BLaER1 (cell line): ENCODE measurements around the gene TUBA1C.
A peak's percentile ranks its signal among the peaks of the same experiment; 100 is the strongest.

Experiments
- H3K27ac ChIP-seq: shearing (Covaris generic); formaldehyde crosslinking; 2 replicates; pipeline ENCODE4 v1.8.1; 2022
- H3K27me3 ChIP-seq: shearing (Covaris generic); formaldehyde crosslinking; 2 replicates; pipeline ENCODE4 v1.8.1; 2022
- H3K36me3 ChIP-seq: shearing (Covaris generic); formaldehyde crosslinking; 2 replicates; pipeline ENCODE4 v1.8.1; 2022
- H3K4me1 ChIP-seq: shearing (Covaris generic); formaldehyde crosslinking; 2 replicates; pipeline ENCODE4 v1.8.1; 2022
- H3K4me2 ChIP-seq: shearing (Covaris generic); formaldehyde crosslinking; 2 replicates; pipeline ENCODE4 v1.8.1; 2022
- H3K4me3 ChIP-seq: shearing (Covaris generic); formaldehyde crosslinking; 2 replicates; pipeline ENCODE4 v1.8.1; 2022
- H3K9ac ChIP-seq: shearing (Covaris generic); formaldehyde crosslinking; 2 replicates; pipeline ENCODE4 v1.8.1; 2022
- H3K9me3 ChIP-seq: shearing (Covaris generic); formaldehyde crosslinking; 2 replicates; pipeline ENCODE4 v1.8.1; 2022
- H4K20me1 ChIP-seq: shearing (Covaris generic); formaldehyde crosslinking; 2 replicates; pipeline ENCODE4 v1.8.1; 2022
- Cebpa-rat ChIP-seq: shearing (Covaris generic); IDR thresholded peaks from 2 replicates; pipeline ENCODE4 v1.8.1; 2022

Gene TUBA1C

DNA sequence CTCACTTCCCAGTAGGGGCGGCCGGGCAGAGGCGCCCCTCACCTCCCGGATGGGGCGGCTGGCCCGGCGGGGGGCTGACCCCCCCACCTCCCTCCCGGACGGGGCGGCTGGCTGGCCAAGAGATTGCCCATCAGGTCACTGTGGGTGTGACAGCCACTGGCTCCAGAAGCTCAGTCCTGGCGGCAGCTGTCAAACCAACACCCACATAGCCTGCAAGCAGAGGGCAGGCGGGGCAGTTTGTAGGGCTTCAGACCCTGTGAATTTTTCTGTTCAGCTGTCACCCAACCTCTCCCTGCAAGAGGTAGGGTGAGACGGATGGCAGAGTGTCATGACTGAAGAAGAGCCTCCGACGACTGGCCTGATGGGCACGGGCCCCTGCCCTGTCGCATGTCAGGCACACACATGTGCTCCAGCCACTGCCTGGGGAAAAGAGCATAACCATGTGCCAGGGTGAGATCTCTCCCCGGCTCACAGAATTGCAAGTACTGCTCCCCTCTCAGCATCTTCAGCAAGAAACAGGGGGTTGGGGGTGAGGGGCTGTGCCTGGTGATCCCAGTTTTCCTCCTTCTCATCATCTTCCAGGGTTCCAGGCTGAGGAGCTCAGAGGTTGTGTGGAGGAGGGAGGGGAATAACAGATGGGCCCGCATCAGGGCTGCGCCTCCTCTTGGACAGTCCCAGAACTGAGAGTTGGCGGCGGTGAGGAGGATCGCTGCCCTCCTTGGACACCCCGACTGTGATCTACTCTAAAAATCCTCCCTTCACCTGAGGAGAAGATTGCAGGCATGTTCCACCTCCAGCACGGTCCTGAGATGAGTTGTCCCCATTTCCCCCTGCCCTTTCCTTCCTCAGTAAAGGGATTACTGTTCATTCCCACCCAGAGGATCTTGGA is 18.9 kb downstream of the TUBA1C start:
- H3K4me1 ChIP-seq, result peaks cover 25% of the 10 kb centered on the region
- no peaks in the 10 kb centered on the region for H3K9me3 ChIP-seq
- no peak overlapping the region for H3K4me3 ChIP-seq
- TF ChIP-seq Cebpa-rat, result no peak
- no peaks in the 10 kb centered on the region for H3K27me3 ChIP-seq
- H3K4me2 ChIP-seq, result no peak overlapping the region
- no peaks in the 10 kb centered on the region for H4K20me1 ChIP-seq
- H3K36me3 ChIP-seq, result no peaks in the 10 kb centered on the region
- H3K27ac ChIP-seq, result no peak overlapping the region
- H3K9ac ChIP-seq, result no peak overlapping the region

DNA sequence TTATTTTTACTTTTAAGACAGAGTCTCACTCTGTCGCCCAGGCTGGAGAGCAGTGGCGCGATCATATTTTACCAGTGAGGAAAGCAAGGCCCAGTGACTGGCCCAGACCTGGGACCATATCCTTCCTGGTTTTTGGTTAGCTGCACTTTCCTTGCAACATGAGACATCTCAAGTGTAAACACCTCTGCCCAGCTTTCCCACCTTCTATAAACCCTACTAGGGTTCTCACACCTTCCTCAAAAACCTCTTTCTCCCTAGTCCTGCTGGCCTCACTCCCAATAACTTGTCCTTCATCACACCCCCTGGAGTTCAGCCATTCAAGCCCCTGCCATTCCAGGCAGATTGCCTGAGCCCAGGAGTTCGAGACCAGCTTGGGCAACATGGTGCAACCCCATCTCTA is 19.8 kb downstream of the TUBA1C start:
- Histone ChIP-seq H3K9ac (no peak overlapping the region), H3K4me1 (peaks cover 25% of the 10 kb centered on the region), H3K9me3 (no peaks in the 10 kb centered on the region), H3K27me3 (no peaks in the 10 kb centered on the region), H3K4me3 (no peak overlapping the region), H4K20me1 (no peaks in the 10 kb centered on the region), H3K27ac (no peak overlapping the region), H3K36me3 (no peaks in the 10 kb centered on the region), H3K4me2 (no peak overlapping the region)
- no peak for TF ChIP-seq Cebpa-rat

DNA sequence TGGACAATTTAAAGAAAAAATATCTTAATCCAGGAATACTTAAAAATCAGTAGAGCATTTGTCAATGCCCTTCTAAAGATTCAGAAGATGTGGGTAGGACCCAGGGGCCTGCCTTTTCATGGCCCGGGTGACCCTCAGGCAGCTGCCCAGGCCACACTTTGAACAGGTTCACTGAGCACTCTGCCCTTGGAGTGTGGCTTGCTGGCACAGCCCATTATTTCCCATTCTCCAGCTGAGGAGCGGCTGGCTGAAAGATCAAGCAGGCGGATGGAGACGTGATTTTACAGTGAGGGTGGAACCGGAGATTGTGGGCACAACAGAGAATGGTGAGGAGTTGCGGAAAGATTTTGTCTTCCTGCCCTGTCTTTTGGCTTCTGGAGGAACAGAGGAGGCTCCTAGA is 23.0 kb downstream of the TUBA1C start:
- no peak overlapping the region for H3K27ac ChIP-seq
- H3K4me2 ChIP-seq, result no peak overlapping the region
- TF ChIP-seq Cebpa-rat, result no peak
- no peaks in the 10 kb centered on the region; the same call in 1 of the 2 replicates for H4K20me1 ChIP-seq
- H3K4me3 ChIP-seq, result no peak overlapping the region
- H3K27me3 ChIP-seq, result peaks cover 8% of the 10 kb centered on the region
- H3K4me1 ChIP-seq, result no peaks in the 10 kb centered on the region
- no peaks in the 10 kb centered on the region for H3K9me3 ChIP-seq
- H3K9ac ChIP-seq, result no peak overlapping the region
- H3K36me3 ChIP-seq, result no peaks in the 10 kb centered on the region

DNA sequence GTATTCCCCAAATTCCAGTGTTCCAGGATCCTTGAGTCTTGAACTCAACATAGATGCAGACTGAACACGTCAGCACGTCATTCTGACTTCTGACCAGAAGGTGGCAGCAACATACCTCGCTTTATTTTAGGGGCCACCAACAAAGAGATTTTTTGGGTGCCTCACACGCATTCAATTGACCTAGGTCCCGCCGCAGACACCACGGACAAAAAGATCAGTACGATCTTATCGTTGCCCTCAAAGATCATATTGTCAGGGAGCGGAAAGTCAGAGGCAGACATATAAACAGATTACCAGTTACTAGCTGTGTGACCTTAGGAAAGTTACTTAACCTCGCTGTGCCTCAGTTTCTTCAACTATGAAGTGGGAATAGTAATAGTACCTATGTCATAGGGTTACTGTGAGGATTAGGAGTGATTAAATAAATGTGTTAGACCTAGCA is 23.6 kb downstream of the TUBA1C start:
- Histone ChIP-seq H3K4me1 (0 out of 2 replicates have a peak, but pooled peaks cover 4% of the 10 kb centered on the region), H3K9ac (no peak overlapping the region), H3K36me3 (no peaks in the 10 kb centered on the region), H3K4me2 (no peak overlapping the region), H3K9me3 (no peaks in the 10 kb centered on the region), H4K20me1 (no peaks in the 10 kb centered on the region; the same call in 1 of the 2 replicates), H3K4me3 (no peak overlapping the region), H3K27ac (no peak overlapping the region), H3K27me3 (peaks cover 14% of the 10 kb centered on the region)
- no peak for TF ChIP-seq Cebpa-rat

DNA sequence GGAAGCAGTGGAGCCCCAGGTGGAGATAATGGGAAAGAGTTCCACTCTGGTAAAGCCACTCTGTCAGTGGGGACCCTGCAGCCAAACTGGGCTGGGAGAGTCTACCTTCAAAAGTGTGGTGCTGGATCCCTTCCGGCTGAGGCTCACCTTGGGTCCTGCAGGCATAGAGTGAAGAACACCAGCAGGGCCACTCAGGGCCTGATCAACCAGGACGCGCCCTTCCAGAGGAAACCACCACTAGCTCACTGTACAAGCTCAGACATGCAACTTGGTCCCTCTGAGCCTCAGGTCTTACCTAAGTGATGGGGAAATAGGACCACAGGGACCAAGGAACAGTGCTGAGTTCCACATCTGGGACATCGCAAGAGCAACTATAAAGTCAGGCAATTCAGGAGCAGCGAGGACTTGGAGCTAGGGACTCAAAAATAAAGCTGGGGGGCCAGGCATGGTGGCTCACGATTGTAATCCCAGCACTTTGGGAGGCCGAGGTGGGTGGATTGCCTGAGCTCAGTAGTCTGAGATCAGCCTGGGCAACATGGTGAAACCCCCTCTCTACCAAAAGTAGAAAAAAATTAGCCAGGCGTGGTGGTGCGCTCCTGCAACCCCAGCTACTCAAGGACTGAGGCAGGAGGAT is 24.2 kb downstream of the TUBA1C start:
- Histone ChIP-seq H3K4me3 (no peak overlapping the region), H3K4me2 (no peak overlapping the region), H3K27me3 (peaks cover 20% of the 10 kb centered on the region), H3K27ac (no peak overlapping the region), H4K20me1 (peaks cover under 1% of the 10 kb centered on the region; the same call in 1 of the 2 replicates), H3K36me3 (no peaks in the 10 kb centered on the region), H3K4me1 (0 out of 2 replicates have a peak, but pooled peaks cover 7% of the 10 kb centered on the region), H3K9ac (no peak overlapping the region), H3K9me3 (no peaks in the 10 kb centered on the region)
- TF ChIP-seq Cebpa-rat, result no peak

DNA sequence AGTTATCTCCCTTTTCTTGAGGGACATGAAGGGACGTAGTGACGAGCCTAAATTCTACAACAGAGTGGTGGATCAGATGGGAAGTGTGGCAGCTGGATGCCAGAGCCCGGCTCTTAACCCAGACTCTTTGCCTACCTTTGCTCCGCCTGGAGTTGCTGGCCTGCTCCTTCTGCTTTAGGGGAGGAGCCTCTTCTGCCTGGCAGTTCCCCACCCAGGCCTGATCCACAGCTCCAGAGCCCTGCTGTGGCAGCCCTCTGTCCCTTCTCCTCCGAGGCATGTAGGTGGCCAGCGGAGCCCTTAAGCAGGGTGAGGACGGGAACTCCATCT is 27.8 kb downstream of the TUBA1C start:
- Histone ChIP-seq H3K4me1 (peaks cover 34% of the 10 kb centered on the region), H4K20me1 (peaks cover 31% of the 10 kb centered on the region), H3K9ac (no peak overlapping the region), H3K4me2 (no peak overlapping the region), H3K27ac (no peak overlapping the region), H3K36me3 (no peaks in the 10 kb centered on the region), H3K4me3 (no peak overlapping the region), H3K9me3 (no peaks in the 10 kb centered on the region), H3K27me3 (peaks cover 56% of the 10 kb centered on the region)
- TF ChIP-seq Cebpa-rat, result no peak

DNA sequence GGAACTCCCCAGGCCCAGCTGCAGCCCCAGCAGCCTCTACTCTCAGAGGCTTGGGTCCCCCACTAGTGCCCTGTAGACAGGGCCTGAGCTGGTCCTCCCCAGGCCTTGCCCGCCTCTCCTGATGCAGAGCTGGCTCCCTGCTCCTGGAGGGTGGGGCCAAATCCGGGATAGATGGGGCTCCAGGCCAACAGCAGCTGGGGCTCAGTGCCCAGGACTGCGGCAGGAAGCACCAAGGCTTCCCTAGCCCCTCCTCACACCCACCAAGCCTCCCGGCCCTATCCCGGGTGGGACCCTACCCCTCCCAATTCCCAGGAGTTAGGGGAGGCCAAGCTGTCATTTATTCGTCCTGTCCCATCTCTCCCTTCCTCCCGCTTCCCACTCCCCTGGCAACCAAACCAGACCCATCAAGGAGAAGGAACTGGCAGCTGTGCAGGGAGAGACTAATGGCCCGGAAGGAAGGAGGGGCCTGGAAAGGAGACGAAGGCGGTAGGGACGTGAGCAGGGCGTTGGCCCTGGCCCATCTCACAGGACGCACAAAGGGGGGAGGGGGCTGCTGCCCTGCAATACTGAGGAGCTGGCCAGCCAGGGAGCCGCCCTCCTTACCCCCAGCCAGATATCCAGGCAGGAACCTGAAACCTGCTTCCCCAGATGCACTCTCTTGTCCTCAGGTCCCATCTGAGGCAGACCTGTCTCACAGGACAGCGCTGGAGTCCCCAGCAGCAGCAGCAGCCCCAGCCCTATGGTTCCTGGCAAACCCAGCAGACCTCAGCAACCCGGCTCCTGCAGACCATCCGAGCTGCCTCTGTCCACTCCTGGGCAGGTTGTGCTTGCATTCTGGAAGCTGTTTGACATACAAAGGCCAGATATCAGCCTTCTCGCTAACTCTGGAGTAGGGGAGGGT is 28.4 kb downstream of the TUBA1C start:
- H3K9me3 ChIP-seq, result no peaks in the 10 kb centered on the region
- H3K27ac ChIP-seq, result no peak overlapping the region
- peaks cover 62% of the 10 kb centered on the region for H3K27me3 ChIP-seq
- TF ChIP-seq Cebpa-rat, result no peak
- H3K9ac ChIP-seq, result no peak overlapping the region
- peaks cover 34% of the 10 kb centered on the region for H3K4me1 ChIP-seq
- H3K4me3 ChIP-seq, result no peak overlapping the region
- H3K36me3 ChIP-seq, result no peaks in the 10 kb centered on the region
- H4K20me1 ChIP-seq, result peaks cover 31% of the 10 kb centered on the region
- no peak overlapping the region for H3K4me2 ChIP-seq

DNA sequence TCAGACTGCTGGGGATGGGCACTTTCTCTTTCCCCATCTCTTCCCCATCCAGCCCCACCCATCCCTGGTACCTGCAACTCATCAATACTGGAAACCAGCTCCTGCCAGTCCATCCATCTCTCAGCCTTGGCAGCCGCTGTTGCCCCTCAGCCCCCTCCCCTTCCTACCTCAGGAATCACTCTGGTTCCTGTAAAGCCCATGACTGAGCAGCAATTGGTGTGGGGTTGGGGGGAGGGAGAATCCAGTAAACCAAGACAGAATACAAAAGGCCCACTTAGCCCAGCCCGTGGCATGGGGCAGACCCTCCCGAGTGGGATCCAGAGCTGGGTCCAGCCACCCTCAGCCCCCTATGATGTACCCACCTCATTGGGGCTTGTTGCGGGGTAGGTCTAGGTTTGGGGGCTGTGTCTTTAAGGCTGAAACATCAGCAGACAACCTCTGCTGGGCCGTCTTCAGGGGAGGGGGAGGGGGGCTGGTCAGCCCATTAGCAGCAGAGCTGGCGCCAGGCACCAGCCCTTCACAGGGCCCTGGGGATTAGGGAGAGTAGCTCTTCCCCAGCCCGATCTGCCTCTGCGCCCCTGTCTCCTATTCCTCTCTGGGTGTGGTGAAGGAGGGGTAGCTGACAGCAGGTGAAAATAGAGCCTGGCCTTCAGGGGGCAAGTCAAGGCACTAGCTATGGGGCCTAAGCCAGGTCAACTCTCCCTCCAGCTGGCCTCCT is 29.4 kb downstream of the TUBA1C start:
- H3K9ac ChIP-seq, result no peak overlapping the region
- peaks cover 71% of the 10 kb centered on the region for H3K27me3 ChIP-seq
- H4K20me1 ChIP-seq, result peaks cover 31% of the 10 kb centered on the region
- TF ChIP-seq Cebpa-rat, result no peak
- H3K9me3 ChIP-seq, result no peaks in the 10 kb centered on the region
- peak overlapping the region; percentile 75 for H3K4me2 ChIP-seq
- H3K27ac ChIP-seq, result no peak overlapping the region
- H3K36me3 ChIP-seq, result no peaks in the 10 kb centered on the region
- H3K4me1 ChIP-seq, result peaks cover 34% of the 10 kb centered on the region
- no peak overlapping the region; the same call in 1 of the 2 replicates for H3K4me3 ChIP-seq

DNA sequence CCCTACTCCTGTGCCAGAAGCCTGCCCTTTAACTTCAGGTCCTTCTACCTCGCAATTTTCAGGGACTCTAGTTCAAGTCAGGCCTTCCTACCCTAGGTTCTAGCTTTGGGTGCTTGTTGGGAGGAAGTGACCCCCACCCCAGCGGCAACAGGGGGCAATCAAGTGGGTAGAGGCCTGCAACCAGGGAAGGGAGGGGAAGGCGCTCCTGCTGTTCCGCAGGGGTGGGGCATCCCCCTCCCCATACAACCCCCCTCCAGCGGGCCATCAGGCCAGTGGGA is 29.9 kb downstream of the TUBA1C start:
- H4K20me1 ChIP-seq, result peaks cover 31% of the 10 kb centered on the region
- H3K4me3 ChIP-seq, result peak overlapping the region; percentile 50
- H3K4me1 ChIP-seq, result peaks cover 34% of the 10 kb centered on the region
- H3K27me3 ChIP-seq, result peaks cover 71% of the 10 kb centered on the region
- H3K36me3 ChIP-seq, result no peaks in the 10 kb centered on the region
- peak overlapping the region; percentile 75 for H3K4me2 ChIP-seq
- H3K9ac ChIP-seq, result no peak overlapping the region
- TF ChIP-seq Cebpa-rat, result no peak
- no peaks in the 10 kb centered on the region for H3K9me3 ChIP-seq
- H3K27ac ChIP-seq, result no peak overlapping the region
